HG03342 (cell line): ENCODE data around the gene DLEC1.
"Not testable (repeated sequence)": the region's sequence is repeated elsewhere in the genome, so short reads cannot be mapped to it uniquely, and the experiment has no call there.

Experiments
- ATAC-seq: cut with Tn5 transposase; IDR thresholded peaks from one replicate; pipeline ENCODE4 v1.9.1; 2021; ENCODE audit warnings: mild to moderate bottlenecking, moderate library complexity; ENCODE audit not compliant: unreplicated experiment

Gene DLEC1

DNA sequence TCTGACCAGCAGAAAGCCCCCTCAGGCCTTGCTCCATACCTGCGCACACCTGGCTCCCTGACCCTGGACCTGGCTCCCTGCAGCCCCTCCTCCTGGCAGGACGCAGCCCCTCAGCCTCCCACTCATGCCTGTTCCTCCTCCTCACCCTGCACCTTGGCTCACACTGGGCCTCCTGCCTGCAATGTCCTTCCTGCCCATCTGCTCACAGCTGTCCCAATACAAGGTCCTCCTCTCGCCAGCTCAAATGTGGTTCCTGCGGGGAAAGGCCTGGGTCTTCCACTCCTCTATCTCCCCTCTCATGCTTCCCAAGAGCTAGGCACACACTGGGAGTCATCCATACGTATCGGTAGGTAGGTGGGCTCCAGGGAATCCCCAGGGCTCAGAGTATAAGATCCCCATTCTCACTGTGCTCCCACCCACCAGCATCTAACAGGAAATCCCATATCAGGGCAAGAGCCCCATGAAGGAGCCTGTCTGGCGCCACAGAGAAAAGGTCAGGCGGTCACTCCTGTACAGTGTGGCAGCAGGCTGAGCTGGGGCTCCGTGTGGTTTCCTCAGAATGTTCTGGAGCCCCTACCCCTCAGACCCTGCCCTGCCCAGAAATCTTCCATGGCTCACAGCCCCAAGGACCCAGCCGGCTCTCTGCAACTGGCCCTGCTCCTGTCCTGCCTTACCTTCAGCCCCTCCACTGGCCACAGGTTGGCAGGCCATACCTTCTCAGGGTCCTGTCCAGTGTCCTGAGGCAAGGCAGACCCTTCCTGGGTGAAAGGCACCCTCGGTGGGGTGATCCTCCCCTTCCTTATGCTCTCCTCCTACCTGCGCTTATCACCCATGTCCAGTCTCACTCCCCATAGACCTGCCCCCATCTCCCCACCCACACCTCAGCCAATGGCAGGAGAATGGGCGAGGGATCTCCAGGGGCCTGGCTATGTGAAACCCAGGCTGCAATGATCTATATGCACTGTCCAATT is 20.4 kb upstream of the DLEC1 start:
- no peak for ATAC-seq

DNA sequence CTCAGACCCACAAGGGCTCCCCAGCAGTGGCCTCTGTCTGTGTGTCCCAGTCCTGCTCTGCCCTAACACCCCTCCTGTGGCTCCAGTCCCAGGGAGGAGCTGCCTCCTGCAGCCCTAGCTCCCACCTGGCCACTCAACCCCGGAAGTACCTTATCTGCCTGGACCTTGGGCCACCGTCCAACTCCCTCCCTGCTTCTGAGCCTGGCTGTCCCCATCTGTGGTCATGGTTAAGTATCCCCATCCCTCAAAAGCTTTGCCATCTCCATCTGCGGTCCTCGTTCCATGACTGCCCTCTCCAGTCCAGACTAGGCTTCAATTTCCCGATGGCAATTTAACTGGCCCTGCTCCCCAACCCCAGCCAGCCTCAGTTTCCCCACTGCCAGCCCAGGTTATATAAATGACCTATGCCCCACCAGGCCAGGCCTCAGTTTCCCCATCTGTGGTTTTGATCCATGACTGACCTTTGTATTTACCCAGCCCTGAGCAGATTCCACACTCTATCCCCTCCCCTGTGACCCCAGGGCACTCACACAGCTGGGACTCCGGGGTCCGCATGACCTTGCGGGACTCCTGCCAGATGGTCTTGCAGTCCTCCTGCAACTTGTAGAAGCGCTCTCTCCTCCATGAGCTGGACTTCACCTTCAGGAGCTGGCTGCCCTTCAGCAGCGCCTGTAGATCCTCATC is 19.2 kb upstream of the DLEC1 start:
- no peak for ATAC-seq

DNA sequence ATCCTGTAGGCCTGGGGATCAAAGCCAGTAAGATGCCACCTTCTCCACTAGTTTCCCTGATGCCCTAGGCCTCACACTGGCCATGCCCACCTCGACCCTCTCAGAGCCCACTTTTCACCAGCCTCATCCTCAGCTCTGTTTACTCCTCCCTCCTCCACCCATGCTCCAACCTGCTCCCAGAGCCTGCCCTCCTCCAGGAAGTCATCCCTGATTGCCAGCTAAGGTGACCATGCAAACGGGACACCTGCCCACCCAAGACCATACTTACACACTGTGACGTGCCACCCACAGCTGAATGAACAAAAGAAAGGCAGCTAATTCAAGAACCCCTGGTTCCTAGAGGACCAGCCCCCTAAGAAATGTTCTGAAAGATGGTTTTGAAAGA is 18.7 kb upstream of the DLEC1 start:
- ATAC-seq = no peak

DNA sequence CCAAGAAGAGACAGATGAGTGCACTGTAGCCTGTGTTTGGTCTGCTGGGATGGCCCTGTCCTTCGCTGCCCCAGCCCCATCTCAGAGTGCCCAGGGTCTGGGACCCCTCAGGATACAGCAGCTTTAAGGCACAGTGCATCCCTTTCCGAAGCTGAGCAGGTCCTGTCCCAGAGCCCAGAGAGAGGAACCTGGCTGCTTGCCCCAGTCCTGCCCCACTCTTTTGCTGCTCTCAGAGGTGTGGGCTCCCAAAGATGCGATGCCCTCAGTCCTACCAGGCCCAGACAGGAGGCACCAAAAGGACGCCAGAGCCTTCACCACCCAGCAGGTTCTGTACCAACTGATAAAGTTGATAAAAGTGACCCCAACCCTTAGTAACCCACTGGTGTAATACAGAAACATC is 17.8 kb upstream of the DLEC1 start:
- ATAC-seq = no peak

DNA sequence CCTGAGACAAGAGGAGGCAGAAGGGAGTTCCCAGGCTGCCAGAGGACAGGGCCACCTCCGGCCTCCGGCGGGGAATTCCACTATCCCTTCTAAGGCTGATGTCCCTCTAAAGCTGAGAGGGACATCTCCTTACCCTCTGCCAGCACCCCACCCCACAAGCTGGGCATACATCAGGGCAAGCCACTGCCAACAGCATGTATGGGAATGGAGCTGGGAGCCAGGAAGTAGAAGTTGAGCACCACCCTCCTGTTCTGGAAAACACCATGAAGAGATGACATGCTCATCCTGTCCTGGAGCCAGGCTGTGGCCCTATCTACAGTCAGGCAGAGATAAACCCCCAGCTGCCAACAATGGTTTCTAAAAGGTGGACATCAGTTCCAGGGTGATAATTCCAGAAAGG is 16.7 kb upstream of the DLEC1 start:
- ATAC-seq = no peak

DNA sequence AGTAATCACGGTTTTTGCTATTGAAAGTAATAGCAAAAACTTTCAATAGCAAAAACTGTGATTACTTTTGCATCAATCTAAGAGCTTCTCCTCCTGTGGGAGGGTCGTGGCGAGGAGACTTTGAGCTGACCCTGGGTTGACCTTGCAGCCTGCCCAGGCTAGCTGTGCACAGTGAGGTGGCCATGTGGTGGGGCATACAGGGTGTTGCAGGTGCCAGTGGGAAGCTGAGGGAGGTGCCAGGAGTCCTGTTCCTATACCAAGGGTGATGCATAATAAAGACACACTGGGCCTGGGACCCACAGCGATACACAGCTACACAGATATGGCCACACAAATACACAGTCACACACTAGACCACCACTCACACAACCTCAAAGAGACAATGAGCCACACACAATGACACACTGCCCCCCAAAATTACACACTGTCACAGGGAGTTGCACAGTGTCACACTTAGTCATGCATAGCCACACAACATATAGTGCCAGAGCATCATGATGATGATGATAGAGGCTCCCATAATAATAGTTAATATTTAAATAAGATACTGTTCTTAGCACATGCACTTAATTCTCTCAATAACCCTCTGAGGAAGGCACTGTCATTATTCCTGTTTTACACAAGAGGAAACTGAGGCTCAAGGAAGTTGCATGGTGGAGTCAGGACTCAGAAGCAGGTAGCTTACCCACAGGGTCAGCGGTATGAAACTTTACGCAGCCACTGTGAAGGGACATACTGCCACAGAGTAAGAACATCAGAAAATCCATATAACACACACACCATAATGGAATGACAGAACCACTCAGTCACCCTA is 15.9 kb upstream of the DLEC1 start:
- ATAC-seq = no peak

DNA sequence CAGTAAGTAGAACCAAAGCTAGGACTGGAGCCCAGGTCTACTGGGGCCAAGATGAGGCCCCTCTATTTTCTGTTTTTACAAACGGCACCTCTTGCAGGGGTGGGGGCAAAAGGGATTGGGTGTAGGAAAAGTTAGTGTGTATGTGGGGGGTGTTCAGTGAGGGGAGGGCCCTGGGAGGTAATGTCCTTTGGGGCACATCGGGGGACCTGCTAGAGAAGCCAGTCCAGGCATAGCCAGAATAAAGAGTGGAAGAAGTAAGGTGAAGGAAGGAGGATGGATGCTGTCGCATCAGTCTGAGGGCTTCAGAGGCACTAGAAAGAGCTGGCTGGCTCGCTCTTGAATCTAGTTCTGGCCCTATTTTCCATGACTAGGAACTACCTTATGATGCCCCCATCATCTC is 12.2 kb upstream of the DLEC1 start:
- ATAC-seq = no peak

DNA sequence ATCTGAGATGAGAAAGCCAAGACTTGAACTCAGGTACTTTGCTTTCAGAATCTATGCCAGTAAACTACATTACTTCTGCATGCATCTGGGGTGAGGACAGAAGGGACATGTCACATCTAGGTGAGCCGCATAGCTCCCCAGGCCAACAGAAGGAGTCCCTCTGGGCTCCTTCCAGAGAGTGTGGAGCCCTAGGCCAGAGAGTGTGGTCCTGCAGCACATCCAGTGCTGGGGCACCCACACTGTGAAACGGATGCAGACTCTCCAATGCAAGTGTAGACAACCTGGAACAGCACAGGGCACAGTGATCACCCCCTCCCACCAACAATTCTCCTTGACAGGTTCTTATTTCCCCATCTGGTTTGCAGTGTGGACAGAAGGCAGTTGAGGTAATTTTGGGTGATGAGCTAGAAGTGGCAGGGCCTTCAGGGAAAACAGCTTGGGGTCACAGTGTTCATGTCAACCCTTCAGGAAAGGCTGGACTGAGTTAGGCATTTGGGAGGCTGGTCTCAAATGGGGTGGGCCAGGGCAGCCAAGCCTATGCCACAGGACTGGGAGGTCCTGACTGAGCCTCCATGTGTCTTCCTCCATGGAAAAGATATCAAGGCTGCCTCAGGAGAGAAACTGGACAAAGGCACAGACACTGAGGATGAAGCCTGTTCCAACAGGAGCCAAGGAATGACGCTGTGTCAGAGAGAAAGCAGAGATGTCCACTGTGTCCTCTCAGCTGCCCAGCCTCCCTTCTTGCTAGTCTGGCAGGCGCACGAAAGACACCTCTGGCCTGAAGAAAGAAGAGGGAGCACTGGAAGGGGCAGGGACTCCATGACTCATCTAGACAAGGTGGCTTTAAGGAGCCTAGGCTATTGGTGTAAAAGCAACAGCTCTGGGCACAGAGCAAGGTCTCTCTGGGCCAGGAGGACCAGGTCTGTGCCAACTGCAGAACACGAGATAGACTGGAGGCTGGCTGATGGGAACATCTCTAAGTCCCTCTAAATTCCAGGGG is 11.2 kb upstream of the DLEC1 start:
- no peak for ATAC-seq

DNA sequence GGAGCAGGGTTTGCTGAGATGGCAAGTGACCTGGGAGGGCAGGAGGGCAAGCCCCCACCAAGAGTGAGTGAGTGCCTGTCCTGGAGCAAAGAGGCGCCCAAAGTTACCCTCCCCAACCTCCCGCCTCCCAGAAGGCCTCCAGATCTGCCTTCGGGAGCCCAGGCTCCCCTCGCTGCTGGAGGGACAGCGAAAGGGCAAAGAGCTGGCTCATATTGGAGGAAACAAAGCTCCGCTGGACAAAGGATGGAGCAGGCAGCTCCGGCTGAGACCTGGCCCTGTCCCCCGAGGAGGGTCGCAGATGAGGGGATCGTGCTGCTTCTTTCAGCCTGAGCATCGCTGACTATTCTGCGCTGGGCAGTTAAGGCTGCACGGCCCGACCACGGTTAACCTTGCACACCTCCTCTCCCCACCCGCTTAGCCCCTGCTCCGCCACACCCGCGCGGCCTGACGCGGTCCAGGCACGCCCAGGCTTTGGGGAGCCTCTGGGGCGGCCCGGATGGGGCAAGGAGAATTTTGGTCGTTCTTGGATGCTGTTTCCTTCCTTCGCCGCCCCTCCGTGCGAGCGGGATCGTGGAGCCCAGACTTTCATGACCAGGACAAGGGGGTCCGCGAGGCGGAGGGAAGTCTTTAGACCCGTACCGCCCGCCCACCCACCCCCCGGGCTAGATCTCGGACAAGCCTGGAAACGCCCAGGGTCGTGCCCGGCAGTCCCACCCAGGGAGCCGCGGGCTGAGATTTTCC is 10.2 kb upstream of the DLEC1 start:
- no peak for ATAC-seq

DNA sequence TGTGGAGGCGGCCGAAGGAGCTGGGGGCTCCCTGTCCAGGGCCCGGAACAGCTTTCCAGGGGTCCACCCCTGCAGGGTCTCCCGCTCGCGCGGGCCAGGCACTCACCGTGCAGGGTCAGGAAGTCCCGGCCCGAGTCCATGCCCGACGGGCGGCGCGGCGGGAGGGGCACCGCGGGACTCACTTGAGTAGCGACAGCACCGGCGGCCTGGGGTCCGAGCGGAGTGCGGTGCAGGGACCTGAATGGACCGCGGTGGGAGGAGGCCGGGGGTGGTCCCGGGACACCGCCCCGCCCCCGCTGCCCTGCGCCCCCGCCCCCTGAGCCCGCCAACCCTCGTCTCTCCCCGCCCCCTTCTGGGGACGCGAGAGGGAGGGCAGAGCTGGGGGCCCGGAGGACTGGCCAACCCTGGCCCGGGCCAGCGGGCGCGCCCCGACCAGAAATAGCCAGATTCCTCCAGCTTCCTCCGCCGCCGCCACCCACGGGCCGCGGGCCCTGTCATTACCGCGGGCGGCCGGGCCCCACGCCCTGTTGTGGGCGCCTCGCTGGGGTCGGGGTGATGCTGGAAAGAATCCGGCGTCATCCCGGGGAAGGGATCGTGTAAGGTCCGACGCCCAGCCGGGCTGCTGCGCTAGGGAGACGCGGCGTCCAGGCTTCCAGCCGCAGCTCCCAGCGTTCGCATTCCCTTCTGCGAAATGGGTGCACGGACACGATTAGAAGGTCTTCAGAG is 9.4 kb upstream of the DLEC1 start, which contains the start of gene PLCD1:
PLCD1 (minus strand) TSS at position 243 of the 726 bp plus-strand sequence; CDS start at position 140, 103 bp downstream.
- no peak for ATAC-seq

DNA sequence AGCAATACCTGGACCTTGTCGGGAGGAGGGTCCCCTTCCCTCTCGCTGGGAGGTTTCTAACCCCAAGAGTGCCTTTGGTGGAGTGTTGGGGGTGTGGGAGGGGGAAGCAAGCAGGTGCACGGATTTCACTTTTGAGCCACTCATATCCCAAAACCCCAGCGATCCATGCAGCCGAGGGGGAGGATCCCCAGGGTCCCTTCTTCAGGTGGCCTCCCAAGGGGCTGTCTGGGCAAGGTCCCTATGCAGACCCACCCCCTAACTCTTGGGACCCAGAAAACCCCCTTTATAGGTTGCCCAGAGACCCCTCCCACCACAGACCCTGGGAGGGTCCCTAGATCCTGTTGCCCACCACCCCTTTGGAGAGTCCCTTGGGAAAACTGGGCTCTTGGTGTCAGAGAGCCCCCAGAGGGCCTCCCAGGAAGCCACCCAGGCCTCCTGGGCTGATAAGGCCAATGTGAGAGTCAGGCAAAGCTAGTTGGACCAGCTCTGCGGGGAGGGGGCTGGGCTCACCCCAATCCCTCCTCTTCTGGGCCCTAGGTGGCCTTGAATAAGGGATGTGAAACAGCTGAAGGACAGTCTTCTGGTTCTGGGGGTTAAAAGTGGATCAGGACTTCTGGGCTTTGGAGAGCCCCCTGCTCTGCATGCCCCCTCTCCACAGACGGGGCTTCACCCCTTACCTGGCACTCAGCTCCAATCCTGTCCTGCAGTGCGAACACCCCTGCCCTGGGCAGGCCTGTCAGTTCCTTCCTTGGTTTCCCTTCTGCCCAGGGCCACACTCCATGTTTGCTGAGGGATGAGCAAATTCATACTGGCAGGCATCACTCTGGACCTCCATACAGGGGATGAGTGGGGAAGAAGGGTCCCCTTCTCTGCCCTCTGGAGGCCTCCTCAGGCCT is 8.6 kb upstream of the DLEC1 start:
- ATAC-seq = no peak

DNA sequence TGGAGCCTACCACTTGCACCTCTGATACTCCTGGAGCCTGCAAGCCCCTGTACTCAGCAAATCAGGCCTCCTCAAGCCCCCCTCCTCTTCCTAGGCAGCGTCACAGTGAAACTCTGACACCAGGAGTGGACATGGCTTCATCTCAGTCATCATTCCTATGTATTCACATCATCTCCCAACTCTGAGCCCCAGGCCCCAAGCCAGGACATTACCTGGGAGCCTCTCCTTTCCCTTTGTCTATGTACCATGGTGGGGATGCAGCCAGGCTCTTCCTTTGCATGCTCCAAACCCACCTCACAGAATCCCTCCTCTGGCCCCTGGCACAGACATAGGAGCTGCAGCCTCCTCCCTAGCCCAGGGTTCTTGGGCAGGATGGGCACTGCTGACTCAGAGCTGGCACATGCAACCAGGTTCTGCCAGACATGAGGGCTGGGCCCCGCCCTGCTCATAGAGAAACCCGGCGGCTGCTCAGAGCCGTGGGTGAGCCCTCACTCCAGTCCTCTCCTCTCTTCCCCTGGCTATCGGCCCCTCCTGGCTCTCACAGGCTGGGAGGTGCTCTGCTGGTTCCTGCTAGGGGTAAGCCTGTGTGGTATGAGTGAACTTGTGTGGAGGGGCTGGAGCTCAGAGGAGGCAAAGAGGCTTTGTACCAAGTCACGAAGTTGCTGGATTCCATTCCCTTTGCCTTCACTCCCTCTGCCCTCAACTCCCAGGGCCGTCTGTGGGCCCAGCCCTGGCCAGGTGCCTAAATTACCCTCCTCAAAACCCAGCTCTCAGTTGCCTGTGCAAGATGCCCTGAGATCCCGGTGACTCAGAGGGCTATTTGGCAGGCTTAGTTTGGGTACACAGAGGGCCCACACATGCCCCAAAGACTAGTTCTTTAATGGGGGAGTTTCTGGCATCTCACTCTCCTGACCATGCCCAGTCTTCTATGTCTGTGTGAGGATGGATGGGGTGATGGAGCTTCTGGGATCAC is 7.7 kb upstream of the DLEC1 start:
- no peak for ATAC-seq

DNA sequence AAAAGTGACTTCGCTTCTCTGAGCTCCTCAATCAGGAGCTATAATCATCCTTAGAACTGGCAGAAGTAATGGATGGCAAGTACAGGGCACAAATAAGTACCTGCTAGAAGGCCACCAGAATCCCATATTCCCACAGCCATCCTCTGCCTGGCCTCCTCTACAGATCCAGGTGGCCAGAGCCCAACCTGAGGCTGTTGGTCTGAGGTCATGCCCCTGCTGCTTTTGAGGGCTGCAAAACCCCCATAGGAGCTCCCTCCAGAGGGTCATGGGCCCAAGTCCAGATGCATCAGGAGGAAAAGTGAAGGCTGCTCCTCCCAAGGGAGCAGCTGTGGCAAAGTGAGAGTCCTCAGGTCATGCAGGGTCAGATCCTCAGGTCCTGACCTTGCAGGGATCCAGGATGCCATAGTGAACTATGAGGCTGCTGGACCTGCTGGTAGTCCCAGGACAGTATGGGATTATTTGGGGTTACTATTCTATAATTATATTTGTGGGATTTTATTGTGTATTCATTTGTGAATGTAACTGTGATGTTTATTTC is 6.6 kb upstream of the DLEC1 start:
- no peak for ATAC-seq

DNA sequence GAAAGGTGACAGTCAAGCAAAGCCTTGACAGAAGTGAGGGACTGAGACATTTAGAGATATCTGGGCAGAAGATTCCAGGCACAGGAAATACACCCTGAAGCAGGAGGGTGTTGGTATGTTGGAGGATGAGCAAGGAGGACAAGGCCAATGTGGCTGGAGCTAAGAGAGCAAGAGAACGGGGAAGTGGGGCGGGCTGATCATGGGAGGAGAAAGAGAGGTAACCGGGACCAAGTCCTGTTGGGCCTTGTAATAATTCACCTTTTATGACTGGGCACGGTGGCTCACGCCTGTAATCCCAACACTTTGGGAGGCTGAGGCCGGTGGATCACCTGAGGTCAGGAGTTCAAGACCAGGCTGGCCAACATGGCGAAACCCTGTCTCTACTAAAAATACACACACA is 5.4 kb upstream of the DLEC1 start:
- ATAC-seq = not testable (repeated sequence)

DNA sequence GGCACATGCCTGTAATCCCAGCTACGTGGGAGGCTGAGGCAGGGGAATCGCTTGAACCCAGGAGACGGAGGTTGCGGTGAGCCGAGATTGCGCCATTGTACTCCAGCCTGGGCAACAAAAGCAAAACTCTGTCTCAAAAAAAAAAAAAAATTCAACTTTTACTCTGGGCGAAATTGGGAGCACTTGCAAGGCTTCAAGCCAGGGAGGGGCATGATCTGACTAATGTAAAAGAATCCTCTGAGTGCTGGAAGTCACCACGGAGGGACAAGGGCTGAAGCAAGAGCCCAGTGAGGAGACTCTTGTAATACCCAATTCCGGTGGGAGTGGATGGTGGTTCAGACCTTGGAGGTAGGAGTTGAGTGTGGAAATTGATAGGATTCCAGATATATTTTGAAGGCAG is 4.7 kb upstream of the DLEC1 start:
- ATAC-seq = not testable (repeated sequence)

DNA sequence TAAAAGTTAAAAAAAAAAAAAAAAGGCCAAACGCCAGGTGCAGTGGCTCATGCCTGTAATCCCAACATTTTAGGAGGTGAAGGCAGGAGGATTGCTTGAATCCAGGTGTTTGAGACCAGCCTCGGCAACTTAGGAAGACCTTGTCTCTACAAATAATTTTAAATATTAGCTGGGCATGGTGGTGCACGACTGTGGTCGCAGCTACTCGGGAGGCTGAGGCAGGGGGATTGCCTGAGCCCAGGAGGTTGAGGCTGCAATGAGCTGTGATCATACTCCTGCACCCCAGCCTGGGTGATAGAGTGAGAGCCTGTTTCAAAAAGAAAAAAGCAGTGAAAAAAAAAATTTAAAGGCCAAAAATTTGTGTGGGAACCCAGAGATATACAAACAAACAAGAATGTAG is 2.7 kb upstream of the DLEC1 start:
- no peak for ATAC-seq
